Effector CD4-positive, alpha-beta T cell (primary cell): ENCODE measurements around the gene FAM111B.
A peak's percentile ranks its signal among the peaks of the same experiment; 100 is the strongest.

Experiments
- DNase-seq: peaks from one replicate; pipeline ENCODE4 v3.0.0-alpha.2; 2020

Gene FAM111B

GRCh38 chr11:59158206-59159068 lies 51.4 kb downstream of the FAM111B start:
- peak; percentile 56 for DNase-seq

GRCh38 chr11:59164028-59164427 lies 57.0 kb downstream of the FAM111B start:
- DNase-seq, result no peak

- DNase-seq, result peak; percentile 85
These were observed 64.7 kb downstream of the FAM111B start, which contains the start of gene DTX4 for GRCh38 chr11:59171508-59172322. DTX4 (plus strand) TSS chr11:59172132; CDS start chr11:59172596, 464 bp downstream.

- DNase-seq, result peak; percentile 21
These were observed 65.5 kb downstream of the FAM111B start for GRCh38 chr11:59172345-59173079.

GRCh38 chr11:59173080-59173963 lies 66.3 kb downstream of the FAM111B start:
- no peak for DNase-seq

- no peak for DNase-seq
These were observed 67.1 kb downstream of the FAM111B start for GRCh38 chr11:59173964-59174663.

GRCh38 chr11:59174664-59175033 lies 67.6 kb downstream of the FAM111B start:
- no peak for DNase-seq

GRCh38 chr11:59175091-59175501 lies 68.1 kb downstream of the FAM111B start:
- no peak for DNase-seq

- DNase-seq, result no peak
These were observed 69.3 kb downstream of the FAM111B start for GRCh38 chr11:59176330-59176729.
